Vagina (tissue), 2 donors: ENCODE data around the gene ENOX1.

Experiments
- POLR2A ChIP-seq, 2 donors: fragments of 450-650 bp; IDR thresholded peaks; one replicate each; pipeline ENCODE4 v1.6.1; 2017; ENCODE audit warnings: antibody characterized with exemption in 2 of 2, mild to moderate bottlenecking in 2 of 2, moderate library complexity in 2 of 2
- POLR2AphosphoS5 ChIP-seq, 2 donors: sonication (generic); formaldehyde crosslinking; IDR thresholded peaks; one replicate each; pipeline ENCODE4 v1.9.0; 2017; ENCODE audit warnings: antibody characterized with exemption in 2 of 2, mild to moderate bottlenecking in 2 of 2, low read depth in 1 of 2; ENCODE audit not compliant: insufficient read depth in 1 of 2

GRCh38 chr13:43608400-43609137, 178.2 kb downstream of the ENOX1 start:
- TF ChIP-seq POLR2AphosphoS5 (IDR thresholded peaks at IDR 0.05; ENCODE audit: insufficient read depth in 1 of 2, low read depth in 1 of 2), result no peak
- no peak for TF ChIP-seq POLR2A (IDR thresholded peaks at IDR 0.05)
